IMR-90 (cell line): ENCODE data around the gene MRPL34.

Source experiments
- SMC3 ChIP-seq: fragments of 150-350 bp; IDR thresholded peaks from 2 replicates; pipeline ENCODE4 v1.6.1; 2016; ENCODE audit warnings: low read depth, mild to moderate bottlenecking, antibody characterized with exemption, low read length, moderate library complexity
- TF ChIP-seq, protein P1 (sequence below): conservative IDR thresholded peaks from 2 replicates; pipeline ENCODE4 v1.5.1; 2012; ENCODE audit warnings: mild to moderate bottlenecking, low read depth, low read length, improper control_type of control experiment

DNA sequence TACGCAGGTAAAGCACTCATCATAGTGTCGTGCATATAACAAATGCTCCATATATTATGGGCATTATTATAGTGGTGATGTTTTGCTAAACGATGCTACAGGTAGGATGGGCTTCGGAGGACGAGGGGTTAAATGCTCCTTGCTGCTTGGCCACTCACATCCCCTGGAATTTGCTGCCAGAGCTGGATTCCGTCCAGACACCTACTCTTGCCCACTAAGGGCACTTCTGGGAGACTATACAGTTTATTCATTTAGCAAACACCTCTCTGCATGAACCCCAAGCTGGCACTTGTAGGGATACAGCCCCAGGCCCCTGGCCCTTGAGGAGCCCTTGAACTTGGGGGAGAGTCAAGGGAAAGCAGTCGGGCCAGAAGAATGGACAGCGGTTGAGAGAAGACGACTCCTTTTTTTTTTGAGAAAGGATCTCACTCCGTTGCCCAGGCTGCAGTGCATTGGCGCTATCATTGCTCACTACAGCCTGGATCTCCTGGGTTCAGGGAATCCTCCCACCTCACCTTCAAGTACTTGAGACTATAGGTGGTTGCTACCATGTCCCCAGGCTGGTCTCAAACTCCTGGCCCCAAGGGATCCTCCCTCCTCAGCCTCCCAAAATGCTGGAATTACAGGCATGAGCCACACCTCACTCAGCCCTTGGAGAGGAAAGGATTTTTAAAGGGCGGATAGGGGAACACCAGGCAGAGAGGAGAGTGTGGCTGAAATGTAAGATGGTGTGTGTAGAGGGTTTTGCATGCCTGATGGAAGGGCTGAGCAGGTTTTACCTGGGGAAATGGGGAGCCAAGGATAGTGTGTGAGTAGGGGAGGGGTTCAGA is 1.1 kb upstream of the MRPL34 start:
- TF ChIP-seq, protein P1, sequence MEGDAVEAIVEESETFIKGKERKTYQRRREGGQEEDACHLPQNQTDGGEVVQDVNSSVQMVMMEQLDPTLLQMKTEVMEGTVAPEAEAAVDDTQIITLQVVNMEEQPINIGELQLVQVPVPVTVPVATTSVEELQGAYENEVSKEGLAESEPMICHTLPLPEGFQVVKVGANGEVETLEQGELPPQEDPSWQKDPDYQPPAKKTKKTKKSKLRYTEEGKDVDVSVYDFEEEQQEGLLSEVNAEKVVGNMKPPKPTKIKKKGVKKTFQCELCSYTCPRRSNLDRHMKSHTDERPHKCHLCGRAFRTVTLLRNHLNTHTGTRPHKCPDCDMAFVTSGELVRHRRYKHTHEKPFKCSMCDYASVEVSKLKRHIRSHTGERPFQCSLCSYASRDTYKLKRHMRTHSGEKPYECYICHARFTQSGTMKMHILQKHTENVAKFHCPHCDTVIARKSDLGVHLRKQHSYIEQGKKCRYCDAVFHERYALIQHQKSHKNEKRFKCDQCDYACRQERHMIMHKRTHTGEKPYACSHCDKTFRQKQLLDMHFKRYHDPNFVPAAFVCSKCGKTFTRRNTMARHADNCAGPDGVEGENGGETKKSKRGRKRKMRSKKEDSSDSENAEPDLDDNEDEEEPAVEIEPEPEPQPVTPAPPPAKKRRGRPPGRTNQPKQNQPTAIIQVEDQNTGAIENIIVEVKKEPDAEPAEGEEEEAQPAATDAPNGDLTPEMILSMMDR, result no peak
- TF ChIP-seq SMC3, result no peak
